Keratinocyte (primary cell): Measurements from ENCODE around the gene C19orf47.

Source experiments
- EZH2 ChIP-seq: IDR thresholded peaks from one replicate; pipeline ENCODE4 v1.6.1; 2012; ENCODE audit warnings: inconsistent platforms, mild to moderate bottlenecking, low read length, moderate library complexity
- TF ChIP-seq, protein P1 (sequence below), 3 experiments: IDR thresholded peaks in 1 of 3; conservative IDR thresholded peaks in 1 of 3; optimal IDR thresholded peaks in 1 of 3; 2 replicates in 2 of 3; 3 replicates in 1 of 3; pipeline versions ENCODE3 to v1.5.1; 2011; ENCODE audit warnings: low read length in 3 of 3, mild to moderate bottlenecking in 3 of 3, moderate library complexity in 2 of 3, control low read depth in 1 of 3, inconsistent platforms in 1 of 3; ENCODE audit not compliant: insufficient read depth in 2 of 3; ENCODE audit errors: extremely low read depth in 1 of 3

DNA sequence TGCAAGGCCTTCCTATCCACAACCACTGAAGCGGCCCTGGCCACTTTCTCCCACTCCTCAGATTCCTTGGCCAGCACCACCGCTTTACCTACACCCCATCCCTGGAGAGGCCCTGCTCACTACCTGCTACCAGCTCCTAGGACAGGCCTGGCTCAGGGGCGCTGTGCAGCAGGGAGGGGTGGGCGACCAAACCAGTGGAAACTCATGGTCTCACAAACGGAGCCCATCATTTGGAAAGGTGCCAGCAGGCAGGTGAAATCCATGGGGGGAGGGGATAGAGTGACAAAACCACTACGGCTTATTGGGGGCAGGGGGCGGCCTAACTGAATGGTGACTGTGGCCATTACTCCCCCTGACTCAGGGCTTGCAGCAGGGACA is 27.6 kb downstream of the C19orf47 start:
- TF ChIP-seq EZH2, result no peak
- TF ChIP-seq, protein P1, sequence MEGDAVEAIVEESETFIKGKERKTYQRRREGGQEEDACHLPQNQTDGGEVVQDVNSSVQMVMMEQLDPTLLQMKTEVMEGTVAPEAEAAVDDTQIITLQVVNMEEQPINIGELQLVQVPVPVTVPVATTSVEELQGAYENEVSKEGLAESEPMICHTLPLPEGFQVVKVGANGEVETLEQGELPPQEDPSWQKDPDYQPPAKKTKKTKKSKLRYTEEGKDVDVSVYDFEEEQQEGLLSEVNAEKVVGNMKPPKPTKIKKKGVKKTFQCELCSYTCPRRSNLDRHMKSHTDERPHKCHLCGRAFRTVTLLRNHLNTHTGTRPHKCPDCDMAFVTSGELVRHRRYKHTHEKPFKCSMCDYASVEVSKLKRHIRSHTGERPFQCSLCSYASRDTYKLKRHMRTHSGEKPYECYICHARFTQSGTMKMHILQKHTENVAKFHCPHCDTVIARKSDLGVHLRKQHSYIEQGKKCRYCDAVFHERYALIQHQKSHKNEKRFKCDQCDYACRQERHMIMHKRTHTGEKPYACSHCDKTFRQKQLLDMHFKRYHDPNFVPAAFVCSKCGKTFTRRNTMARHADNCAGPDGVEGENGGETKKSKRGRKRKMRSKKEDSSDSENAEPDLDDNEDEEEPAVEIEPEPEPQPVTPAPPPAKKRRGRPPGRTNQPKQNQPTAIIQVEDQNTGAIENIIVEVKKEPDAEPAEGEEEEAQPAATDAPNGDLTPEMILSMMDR (optimal IDR thresholded peaks at IDR 0.05 in 1 of 3, IDR thresholded peaks at IDR 0.05 in 1 of 3, conservative IDR thresholded peaks at IDR 0.05 in 1 of 3; ENCODE audit: extremely low read depth in 1 of 3, insufficient read depth in 2 of 3, low read length in 3 of 3), result no peak
